GM19238 (cell line): ENCODE measurements around the gene IL18R1.
"Not testable (repeated sequence)": the region's sequence is repeated elsewhere in the genome, so short reads cannot be mapped to it uniquely, and the experiment has no call there.

ENCODE experiments used
- DNase-seq: peaks from one replicate; pipeline ENCODE4 v3.0.0; 2011; ENCODE audit warnings: low spot score; ENCODE audit not compliant: insufficient read length

IL18R1 gene, protein sequence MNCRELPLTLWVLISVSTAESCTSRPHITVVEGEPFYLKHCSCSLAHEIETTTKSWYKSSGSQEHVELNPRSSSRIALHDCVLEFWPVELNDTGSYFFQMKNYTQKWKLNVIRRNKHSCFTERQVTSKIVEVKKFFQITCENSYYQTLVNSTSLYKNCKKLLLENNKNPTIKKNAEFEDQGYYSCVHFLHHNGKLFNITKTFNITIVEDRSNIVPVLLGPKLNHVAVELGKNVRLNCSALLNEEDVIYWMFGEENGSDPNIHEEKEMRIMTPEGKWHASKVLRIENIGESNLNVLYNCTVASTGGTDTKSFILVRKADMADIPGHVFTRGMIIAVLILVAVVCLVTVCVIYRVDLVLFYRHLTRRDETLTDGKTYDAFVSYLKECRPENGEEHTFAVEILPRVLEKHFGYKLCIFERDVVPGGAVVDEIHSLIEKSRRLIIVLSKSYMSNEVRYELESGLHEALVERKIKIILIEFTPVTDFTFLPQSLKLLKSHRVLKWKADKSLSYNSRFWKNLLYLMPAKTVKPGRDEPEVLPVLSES

GRCh38 chr2:102355526-102356380, at the start of gene IL18R1:
Gene IL18R1, plus strand, starts transcription at chr2:102355796. Its CDS starts 6,865 bp downstream, at chr2:102362661.
- DNase-seq: peak; percentile 35

- DNase-seq: no peak
Measured at GRCh38 chr2:102306125-102306524, 49.5 kb upstream of the IL18R1 start.

DNA sequence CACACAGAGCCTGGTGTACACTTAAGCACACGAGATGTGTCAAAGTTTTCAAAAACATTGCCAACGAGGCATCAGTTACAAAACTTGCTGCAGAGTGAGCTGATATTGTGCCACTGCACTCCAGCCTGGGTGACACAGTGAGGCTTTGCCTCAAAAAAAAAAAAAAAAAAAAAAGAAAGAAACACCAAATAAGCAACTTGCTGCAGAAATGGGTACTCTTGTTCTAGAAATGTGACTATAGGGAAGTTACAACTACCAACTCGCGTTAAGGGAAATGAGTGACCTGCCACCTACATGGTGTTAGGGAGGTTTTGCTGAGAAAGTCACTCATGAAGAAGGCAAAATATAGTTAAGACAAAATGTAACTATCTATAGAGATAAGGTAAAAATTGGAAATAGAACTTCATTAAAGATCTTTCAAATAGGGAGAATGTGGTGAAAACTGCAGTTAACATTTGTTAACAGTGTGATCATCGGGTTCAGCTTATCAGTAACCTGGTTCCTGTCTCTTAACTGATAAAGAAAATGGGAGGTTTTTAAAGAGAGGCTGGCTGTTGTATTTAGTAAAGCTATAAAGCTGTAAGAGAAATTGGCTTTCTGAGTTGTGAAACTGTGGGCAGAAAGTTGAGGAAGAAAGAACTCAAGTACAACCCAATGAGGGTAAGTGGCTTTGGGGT, 44.5 kb upstream of the IL18R1 start, which contains the start of gene IL1RL1:
IL1RL1 (plus strand) TSS at position 600 of the 677 bp plus-strand sequence. CDS start 26,702 bp downstream, outside the sequence.
- DNase-seq: no peak

DNA sequence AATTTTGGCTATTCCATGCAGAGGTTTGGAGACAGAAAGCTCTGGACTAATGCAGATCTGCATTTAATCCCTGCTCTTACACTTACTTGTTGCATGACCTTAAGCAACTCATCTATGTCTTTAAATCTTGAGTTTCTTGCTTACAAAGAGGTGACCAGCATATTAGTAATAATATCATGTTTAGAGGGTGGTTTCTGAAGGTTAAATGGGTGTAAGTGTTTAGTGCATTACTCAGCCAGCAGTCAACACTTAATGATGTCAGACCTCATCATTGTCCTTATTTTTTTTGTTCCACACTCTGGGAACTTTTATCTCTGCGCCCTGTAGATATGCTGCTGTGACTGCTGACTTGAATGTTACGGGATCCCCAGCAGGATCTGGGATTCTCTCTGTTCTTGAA, 42.6 kb upstream of the IL18R1 start:
- no peak for DNase-seq

GRCh38 chr2:102313471-102313870, 42.1 kb upstream of the IL18R1 start:
- no peak for DNase-seq

GRCh38 chr2:102313950-102314349, 41.6 kb upstream of the IL18R1 start:
- DNase-seq: no peak

GRCh38 chr2:102315921-102316320, 39.7 kb upstream of the IL18R1 start:
- no peak for DNase-seq

GRCh38 chr2:102317715-102318114, 37.9 kb upstream of the IL18R1 start:
- DNase-seq: no peak

- no peak for DNase-seq
Measured at GRCh38 chr2:102318437-102318836, 37.2 kb upstream of the IL18R1 start.

- no peak for DNase-seq
Measured at GRCh38 chr2:102321941-102322719, 33.5 kb upstream of the IL18R1 start.

DNA sequence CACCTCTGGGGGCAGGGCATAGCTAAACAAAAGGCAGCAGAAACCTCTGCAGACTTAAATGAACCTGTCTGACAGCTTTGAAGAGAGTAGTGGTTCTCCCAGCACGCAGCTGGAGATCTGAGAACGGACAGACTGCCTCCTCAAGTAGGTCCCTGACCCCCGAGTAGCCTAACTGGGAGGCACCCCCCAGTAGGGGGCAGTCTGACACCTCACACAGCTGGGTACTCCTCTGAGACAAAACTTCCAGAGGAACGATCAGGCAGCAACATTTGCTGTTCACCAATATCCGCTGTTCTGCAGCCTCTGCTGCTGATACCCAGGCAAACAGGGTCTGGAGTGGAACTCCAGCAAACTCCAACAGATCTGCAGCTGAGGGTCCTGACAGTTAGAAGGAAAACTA, 30.7 kb upstream of the IL18R1 start:
- not testable (repeated sequence) for DNase-seq

GRCh38 chr2:102331311-102331980, 24.1 kb upstream of the IL18R1 start:
- DNase-seq: no peak

GRCh38 chr2:102334486-102334885, 21.1 kb upstream of the IL18R1 start:
- DNase-seq: no peak

DNA sequence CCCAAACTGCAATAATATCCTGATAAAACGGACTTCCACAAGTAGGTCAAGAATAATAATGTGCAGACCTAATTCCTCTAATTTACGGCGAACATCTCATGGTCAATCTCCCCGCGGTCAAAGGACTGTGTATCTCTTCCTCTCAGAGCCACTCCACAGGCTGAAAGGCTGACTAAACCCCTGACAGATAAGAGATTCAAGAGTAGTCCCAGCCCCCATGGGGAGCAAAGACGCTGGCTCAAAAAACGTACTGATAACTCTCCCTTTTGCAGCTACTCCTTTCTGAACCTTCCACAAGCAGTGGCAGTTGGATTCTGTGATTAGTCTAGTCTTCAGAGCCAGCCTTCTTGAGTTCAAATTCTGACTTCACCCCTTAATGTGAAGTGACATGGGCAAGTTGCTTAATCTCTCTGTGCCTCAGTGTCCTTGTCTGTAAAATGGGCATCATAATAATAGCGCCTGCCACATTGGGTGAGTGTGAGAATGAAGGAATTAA, 19.7 kb upstream of the IL18R1 start:
- DNase-seq: no peak

DNA sequence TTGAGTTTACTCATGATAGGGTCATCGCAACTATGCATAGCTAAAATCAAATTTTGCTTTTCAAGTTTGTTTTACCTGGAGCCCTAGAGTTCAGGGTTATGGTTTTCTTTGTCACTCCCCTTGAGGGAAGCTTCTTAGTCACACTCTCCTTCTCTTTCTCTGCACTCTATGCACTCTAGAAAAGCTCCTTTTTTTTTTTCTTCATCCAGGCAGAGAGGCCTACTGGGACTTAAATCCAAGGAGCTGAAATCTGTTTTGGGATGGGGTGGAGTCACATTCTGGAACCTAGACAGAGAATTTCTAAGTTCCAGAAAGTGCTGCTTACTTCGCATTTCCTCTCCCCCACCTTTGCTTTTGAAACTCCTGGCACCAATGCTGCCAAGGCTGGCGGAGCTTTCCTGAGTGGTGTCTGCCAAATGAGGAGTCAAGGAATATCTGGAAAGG, 19.1 kb upstream of the IL18R1 start:
- no peak for DNase-seq

DNA sequence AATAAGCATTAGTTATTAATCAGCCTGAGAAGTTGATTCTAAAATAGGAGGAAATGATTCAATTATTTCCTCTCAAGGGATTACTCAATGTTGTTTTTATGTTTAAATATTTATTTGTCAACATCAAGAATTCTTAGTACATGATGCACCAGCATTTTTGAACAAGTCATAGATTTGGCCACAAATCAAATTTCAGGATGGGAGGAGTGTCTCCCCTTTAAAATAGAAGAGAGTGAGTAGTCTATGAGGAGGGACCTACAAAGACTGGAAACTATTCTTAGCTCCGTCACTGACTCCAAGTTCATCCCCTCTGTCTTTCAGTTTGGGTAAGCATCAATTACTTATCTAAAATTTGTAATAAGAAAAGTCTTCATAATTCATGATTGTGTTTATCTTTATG, 18.6 kb upstream of the IL18R1 start:
- DNase-seq: no peak

DNA sequence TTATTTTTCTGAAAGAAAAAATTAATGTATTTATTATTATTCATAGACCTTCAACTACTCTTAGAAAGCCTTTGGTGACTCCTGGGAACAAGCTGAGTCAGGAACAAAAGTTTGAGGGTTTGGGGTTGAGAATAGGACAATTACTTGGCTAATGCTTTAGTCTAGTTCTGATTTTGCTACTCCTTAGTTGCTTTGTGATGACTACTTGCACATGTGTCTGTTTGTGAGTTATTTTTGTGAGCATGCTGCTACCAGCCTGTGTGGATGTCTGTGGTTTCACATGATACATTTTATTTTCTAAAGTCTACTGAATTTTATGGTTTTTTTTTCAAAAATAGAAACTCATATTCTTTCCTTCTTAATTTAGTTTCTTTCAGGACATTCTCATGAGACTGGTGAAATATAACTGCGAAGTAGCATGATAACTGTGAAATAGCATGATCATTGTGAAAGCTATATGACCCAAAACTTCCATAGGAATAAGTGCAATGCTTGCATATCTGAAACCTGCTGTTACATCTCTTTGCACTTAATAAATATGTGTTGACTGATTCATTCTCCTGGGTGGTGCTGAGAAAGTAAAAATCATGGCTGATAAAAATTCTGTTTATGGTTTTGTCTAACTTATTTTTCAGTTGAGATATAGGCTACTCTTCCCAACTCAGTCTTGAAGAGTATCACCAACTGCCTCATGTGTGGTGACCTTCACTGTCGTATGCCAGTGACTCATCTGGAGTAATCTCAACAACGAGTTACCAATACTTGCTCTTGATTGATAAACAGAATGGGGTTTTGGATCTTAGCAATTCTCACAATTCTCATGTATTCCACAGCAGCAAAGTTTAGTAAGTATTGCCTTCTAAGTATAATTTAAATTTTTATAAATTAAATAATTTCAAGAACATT, 17.9 kb upstream of the IL18R1 start:
- no peak for DNase-seq

- no peak for DNase-seq
Measured at GRCh38 chr2:102340778-102341177, 14.8 kb upstream of the IL18R1 start.

GRCh38 chr2:102342888-102343287, 12.7 kb upstream of the IL18R1 start:
- DNase-seq: no peak
